ENCODE results near the gene EIPR1. TPM values are rescaled to one million over a fixed set of nuclear protein-coding genes. Genes with fewer than 3 reads are reported as not detected.

Gene EIPR1
- total RNA-seq, 1 donor from 2014 or later: 27.8 TPM

DNA sequence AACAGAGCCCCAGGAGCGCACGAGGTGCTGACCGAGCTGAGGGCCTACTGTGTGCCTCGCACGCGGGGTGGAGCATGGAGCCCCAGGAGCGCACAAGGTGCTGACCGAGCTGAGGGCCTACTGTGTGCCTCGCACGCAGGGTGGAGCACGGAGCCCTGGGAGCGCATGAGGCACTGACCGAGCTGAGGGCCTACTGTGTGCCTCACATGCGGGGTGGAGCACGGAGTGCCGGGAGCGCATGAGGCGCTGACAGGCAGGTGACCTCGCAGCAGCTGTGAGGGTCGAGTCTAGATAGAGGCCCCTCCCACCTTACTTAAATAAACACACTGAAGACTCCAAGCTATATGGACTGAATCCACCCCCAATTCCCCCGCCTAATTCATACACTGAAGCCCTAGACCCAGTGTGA lies 60.3 kb downstream of the EIPR1 start:
- H3K27ac ChIP-seq (ENCODE audit: low read depth, low read length): no peak overlapping the region
- no peaks in the 10 kb centered on the region for H3K9me3 ChIP-seq (ENCODE audit: insufficient read depth, low read depth, low read length)
- no peak overlapping the region for H3K4me3 Mint-ChIP-seq (ENCODE audit: unreplicated experiment)
- peaks cover 63% of the 10 kb centered on the region for H4K20me1 ChIP-seq (ENCODE audit: insufficient read depth, low read length)
- H3K36me3 Mint-ChIP-seq (ENCODE audit: low read depth, unreplicated experiment): peaks cover 17% of the 10 kb centered on the region
- DNase-seq (ENCODE audit: low read depth) (no peak), FAIRE-seq (no peak)
- TF ChIP-seq EZH2 (IDR thresholded peaks at IDR 0.05; ENCODE audit: insufficient read depth, low read length): no peak
- no peaks in the 10 kb centered on the region for H3K36me3 ChIP-seq (ENCODE audit: insufficient read depth, low read length)
- H3K27me3 ChIP-seq (ENCODE audit: insufficient read depth, low read length): no peaks in the 10 kb centered on the region
- H3K4me1 ChIP-seq (ENCODE audit: insufficient read depth, low read length): no peaks in the 10 kb centered on the region
- no peak overlapping the region for H2AFZ ChIP-seq (ENCODE audit: low read depth, low read length)
- H3K27me3 Mint-ChIP-seq (ENCODE audit: low read depth, unreplicated experiment): no peaks in the 10 kb centered on the region
- peaks cover 1% of the 10 kb centered on the region for H3K4me1 Mint-ChIP-seq (ENCODE audit: low read depth, unreplicated experiment)
- no peaks in the 10 kb centered on the region for H3K9me3 Mint-ChIP-seq (ENCODE audit: unreplicated experiment)
- H3K9ac ChIP-seq (ENCODE audit: low read length): no peak overlapping the region
- H3K4me2 ChIP-seq (ENCODE audit: low read length): no peak overlapping the region
- H3K79me2 ChIP-seq (ENCODE audit: insufficient read depth, low read length): peaks cover 20% of the 10 kb centered on the region
- H3K4me3 ChIP-seq (ENCODE audit: insufficient read depth, low read depth, low read length): no peak overlapping the region
- H3K27ac Mint-ChIP-seq (ENCODE audit: unreplicated experiment): no peak overlapping the region

DNA sequence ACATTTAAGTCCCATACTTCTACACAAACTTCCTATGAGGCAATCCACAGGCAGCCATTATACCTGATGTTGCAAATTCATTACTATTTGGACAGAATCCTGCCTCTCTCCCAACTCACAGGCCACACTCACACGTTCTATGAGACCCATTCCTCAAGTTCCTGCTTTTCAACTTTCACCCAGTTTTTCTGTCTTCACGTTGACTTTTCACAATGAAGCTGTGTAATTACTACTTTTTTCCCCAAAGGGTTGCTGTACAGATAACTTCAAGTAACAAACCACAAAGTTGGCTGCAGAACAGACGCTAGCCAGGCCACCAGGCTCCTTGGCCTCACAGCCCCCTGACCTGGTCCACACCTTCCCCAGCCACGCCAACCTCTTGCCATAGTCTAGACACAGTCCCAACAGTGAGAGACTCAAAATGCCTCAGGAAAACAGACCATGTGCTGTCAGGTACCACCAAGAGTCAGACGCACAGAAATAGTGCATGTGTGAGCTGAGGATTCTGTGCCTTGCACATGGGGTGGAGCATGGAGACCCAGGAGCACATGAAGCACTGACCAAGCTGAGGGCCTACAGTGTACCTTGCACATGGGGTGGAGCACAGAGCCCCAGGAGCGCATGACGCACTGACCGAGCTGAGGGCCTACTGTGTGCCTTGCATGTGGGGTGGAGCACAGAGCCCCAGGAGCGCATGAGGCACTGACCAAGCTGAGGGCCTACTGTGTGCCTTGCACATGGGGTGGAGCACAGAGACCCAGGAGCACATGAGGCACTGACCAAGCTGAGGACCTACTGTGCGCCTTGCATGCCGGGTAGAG lies 61.0 kb downstream of the EIPR1 start:
- no peak overlapping the region for H3K4me3 Mint-ChIP-seq (ENCODE audit: unreplicated experiment)
- Histone ChIP-seq H3K9me3 (ENCODE audit: insufficient read depth, low read depth, low read length) (no peaks in the 10 kb centered on the region), H3K9ac (ENCODE audit: low read length) (no peak overlapping the region), H3K4me1 (ENCODE audit: insufficient read depth, low read length) (no peaks in the 10 kb centered on the region), H2AFZ (ENCODE audit: low read depth, low read length) (no peak overlapping the region), H3K79me2 (ENCODE audit: insufficient read depth, low read length) (peaks cover 20% of the 10 kb centered on the region), H3K4me3 (ENCODE audit: insufficient read depth, low read depth, low read length) (no peak overlapping the region), H3K4me2 (ENCODE audit: low read length) (no peak overlapping the region), H3K27ac (ENCODE audit: low read depth, low read length) (no peak overlapping the region), H3K36me3 (ENCODE audit: insufficient read depth, low read length) (no peaks in the 10 kb centered on the region), H3K27me3 (ENCODE audit: insufficient read depth, low read length) (no peaks in the 10 kb centered on the region), H4K20me1 (ENCODE audit: insufficient read depth, low read length) (peaks cover 58% of the 10 kb centered on the region)
- peaks cover 1% of the 10 kb centered on the region for H3K4me1 Mint-ChIP-seq (ENCODE audit: low read depth, unreplicated experiment)
- FAIRE-seq (no peak), DNase-seq (ENCODE audit: low read depth) (no peak)
- no peak for TF ChIP-seq EZH2 (IDR thresholded peaks at IDR 0.05; ENCODE audit: insufficient read depth, low read length)
- TF ChIP-seq, protein P1, sequence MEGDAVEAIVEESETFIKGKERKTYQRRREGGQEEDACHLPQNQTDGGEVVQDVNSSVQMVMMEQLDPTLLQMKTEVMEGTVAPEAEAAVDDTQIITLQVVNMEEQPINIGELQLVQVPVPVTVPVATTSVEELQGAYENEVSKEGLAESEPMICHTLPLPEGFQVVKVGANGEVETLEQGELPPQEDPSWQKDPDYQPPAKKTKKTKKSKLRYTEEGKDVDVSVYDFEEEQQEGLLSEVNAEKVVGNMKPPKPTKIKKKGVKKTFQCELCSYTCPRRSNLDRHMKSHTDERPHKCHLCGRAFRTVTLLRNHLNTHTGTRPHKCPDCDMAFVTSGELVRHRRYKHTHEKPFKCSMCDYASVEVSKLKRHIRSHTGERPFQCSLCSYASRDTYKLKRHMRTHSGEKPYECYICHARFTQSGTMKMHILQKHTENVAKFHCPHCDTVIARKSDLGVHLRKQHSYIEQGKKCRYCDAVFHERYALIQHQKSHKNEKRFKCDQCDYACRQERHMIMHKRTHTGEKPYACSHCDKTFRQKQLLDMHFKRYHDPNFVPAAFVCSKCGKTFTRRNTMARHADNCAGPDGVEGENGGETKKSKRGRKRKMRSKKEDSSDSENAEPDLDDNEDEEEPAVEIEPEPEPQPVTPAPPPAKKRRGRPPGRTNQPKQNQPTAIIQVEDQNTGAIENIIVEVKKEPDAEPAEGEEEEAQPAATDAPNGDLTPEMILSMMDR (IDR thresholded peaks at IDR 0.05; ENCODE audit: insufficient read depth, low read depth, low read length): no peak
- H3K9me3 Mint-ChIP-seq (ENCODE audit: unreplicated experiment): no peaks in the 10 kb centered on the region
- H3K36me3 Mint-ChIP-seq (ENCODE audit: low read depth, unreplicated experiment): peaks cover 14% of the 10 kb centered on the region
- H3K27me3 Mint-ChIP-seq (ENCODE audit: low read depth, unreplicated experiment): no peaks in the 10 kb centered on the region
- no peak overlapping the region for H3K27ac Mint-ChIP-seq (ENCODE audit: unreplicated experiment)

DNA sequence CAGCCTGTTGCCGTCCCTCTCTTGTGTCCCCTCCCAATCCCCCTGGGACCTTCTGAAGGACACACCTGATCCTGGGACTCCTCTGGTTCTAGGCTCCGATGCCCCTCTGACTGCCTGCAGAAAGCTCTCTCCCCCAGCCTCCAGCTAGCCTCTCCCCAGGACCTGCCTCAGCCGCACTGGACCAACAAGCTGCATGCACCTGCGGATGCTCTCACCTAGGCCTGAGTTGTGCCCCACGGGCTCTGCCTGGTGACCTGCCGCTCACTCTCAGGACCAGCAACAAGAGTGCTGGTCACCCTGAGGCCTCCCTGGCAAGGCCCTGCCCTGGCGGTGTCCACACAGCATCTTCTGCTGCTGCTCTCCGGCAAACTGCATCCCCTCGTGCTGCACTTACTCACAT lies 63.0 kb downstream of the EIPR1 start:
- no peaks in the 10 kb centered on the region for H3K4me1 Mint-ChIP-seq (ENCODE audit: low read depth, unreplicated experiment)
- no peaks in the 10 kb centered on the region for H3K27me3 Mint-ChIP-seq (ENCODE audit: low read depth, unreplicated experiment)
- H4K20me1 ChIP-seq (ENCODE audit: insufficient read depth, low read length): peaks cover 43% of the 10 kb centered on the region
- H2AFZ ChIP-seq (ENCODE audit: low read depth, low read length): no peak overlapping the region
- FAIRE-seq: no peak
- H3K27ac Mint-ChIP-seq (ENCODE audit: unreplicated experiment): no peak overlapping the region
- TF ChIP-seq, protein P1 (IDR thresholded peaks at IDR 0.05; ENCODE audit: insufficient read depth, low read depth, low read length): no peak
- TF ChIP-seq EZH2 (IDR thresholded peaks at IDR 0.05; ENCODE audit: insufficient read depth, low read length): no peak
- no peaks in the 10 kb centered on the region for H3K36me3 ChIP-seq (ENCODE audit: insufficient read depth, low read length)
- H3K4me2 ChIP-seq (ENCODE audit: low read length): no peak overlapping the region
- no peaks in the 10 kb centered on the region for H3K9me3 ChIP-seq (ENCODE audit: insufficient read depth, low read depth, low read length)
- H3K79me2 ChIP-seq (ENCODE audit: insufficient read depth, low read length): peaks cover 24% of the 10 kb centered on the region
- no peak overlapping the region for H3K4me3 Mint-ChIP-seq (ENCODE audit: unreplicated experiment)
- no peak overlapping the region for H3K27ac ChIP-seq (ENCODE audit: low read depth, low read length)
- H3K36me3 Mint-ChIP-seq (ENCODE audit: low read depth, unreplicated experiment): peaks cover 15% of the 10 kb centered on the region
- H3K4me1 ChIP-seq (ENCODE audit: insufficient read depth, low read length): no peaks in the 10 kb centered on the region
- H3K4me3 ChIP-seq (ENCODE audit: insufficient read depth, low read depth, low read length): no peak overlapping the region
- no peaks in the 10 kb centered on the region for H3K27me3 ChIP-seq (ENCODE audit: insufficient read depth, low read length)
- H3K9me3 Mint-ChIP-seq (ENCODE audit: unreplicated experiment): no peaks in the 10 kb centered on the region
- no peak for DNase-seq (ENCODE audit: low read depth)
- H3K9ac ChIP-seq (ENCODE audit: low read length): no peak overlapping the region
